Astrocyte (in vitro differentiated cells and primary cell): ENCODE data around the gene ERF.

Source experiments
- CTCF ChIP-seq: IDR thresholded peaks from 2 replicates; pipeline ENCODE4 v1.5.1; 2011; ENCODE audit warnings: low read depth, mild to moderate bottlenecking, inconsistent platforms, low read length, moderate library complexity; ENCODE audit not compliant: insufficient read depth
- EZH2 ChIP-seq: IDR thresholded peaks from 2 replicates; pipeline ENCODE4 v1.6.1; 2012; ENCODE audit warnings: mild to moderate bottlenecking, low read length, inconsistent platforms; ENCODE audit not compliant: insufficient read depth

GRCh38 chr19:42280815-42281145 lies 25.9 kb upstream of the ERF start:
- no peak for TF ChIP-seq EZH2
- no peak for TF ChIP-seq CTCF
